ENCODE measurements around the gene HYAL2.

The HYAL2 gene

GRCh38 chr3:50323614-50324199 lies 1.2 kb upstream of the HYAL2 start:
- no peak for DNase-seq (ENCODE audit: low read depth)
- no peak overlapping the region for H3K4me3 ChIP-seq (ENCODE audit: low read length)
- TF ChIP-seq CTCF (IDR thresholded peaks at IDR 0.05; ENCODE audit: insufficient read depth, low read depth, low read length, missing control alignments) = no peak

- no peak overlapping the region for H3K4me3 ChIP-seq (ENCODE audit: low read length)
- DNase-seq (ENCODE audit: low read depth) = no peak
- TF ChIP-seq CTCF (IDR thresholded peaks at IDR 0.05; ENCODE audit: insufficient read depth, low read depth, low read length, missing control alignments) = no peak
Measured at GRCh38 chr3:50323092-50323600, 601 bp upstream of the HYAL2 start.

- no peak for DNase-seq (ENCODE audit: low read depth)
- peak overlapping the region; percentile 92 for H3K4me3 ChIP-seq (ENCODE audit: low read length)
- no peak for TF ChIP-seq CTCF (IDR thresholded peaks at IDR 0.05; ENCODE audit: insufficient read depth, low read depth, low read length, missing control alignments)
Measured at GRCh38 chr3:50322115-50322385, 495 bp downstream of the HYAL2 start.

GRCh38 chr3:50321336-50322114 lies 1.0 kb downstream of the HYAL2 start:
- H3K4me3 ChIP-seq (ENCODE audit: low read length) = peak overlapping the region; percentile 92
- peak; percentile 92 for DNase-seq (ENCODE audit: low read depth)
- peak; percentile 36 for TF ChIP-seq CTCF (IDR thresholded peaks at IDR 0.05; ENCODE audit: insufficient read depth, low read depth, low read length, missing control alignments)

- peak; percentile 79 for DNase-seq (ENCODE audit: low read depth)
- no peak for TF ChIP-seq CTCF (IDR thresholded peaks at IDR 0.05; ENCODE audit: insufficient read depth, low read depth, low read length, missing control alignments)
- H3K4me3 ChIP-seq (ENCODE audit: low read length) = peak overlapping the region; percentile 92
Measured at GRCh38 chr3:50320853-50321335, 1.7 kb downstream of the HYAL2 start.

- H3K4me3 ChIP-seq (ENCODE audit: low read length) = peak overlapping the region; percentile 92
- no peak for TF ChIP-seq CTCF (IDR thresholded peaks at IDR 0.05; ENCODE audit: insufficient read depth, low read depth, low read length, missing control alignments)
- DNase-seq (ENCODE audit: low read depth) = no peak
Measured at GRCh38 chr3:50319894-50320625, 2.5 kb downstream of the HYAL2 start.

All from epithelial cell of esophagus (primary cell).